B cell (primary cell): ENCODE measurements around the gene BCDIN3D. TPM values are rescaled to one million over a fixed set of nuclear protein-coding genes. Genes with fewer than 3 reads are reported as not detected.

Experiments
- ATAC-seq: fragments of 200-7000 bp; cut with Tn5 transposase; one replicate; pipeline ENCODE4 v1.10.0; 2021; ENCODE audit warnings: low read depth, mild to moderate bottlenecking, moderate number of reproducible peaks, moderate library complexity
- CTCF ChIA-PET: fragments of 350-600 bp; sonication (Branson Sonifier 250); formaldehyde crosslinking; loops from one replicate; lab custom pipeline; 2021; ENCODE audit warnings: antibody characterized with exemption, inconsistent platforms; lab: Charles Lee
- POLR2A ChIA-PET: fragments of 350-600 bp; sonication (Branson Sonifier 250); formaldehyde crosslinking; loops from one replicate; lab custom pipeline; 2021; ENCODE audit warnings: antibody characterized with exemption; lab: Charles Lee
- DNase-seq: peaks from one replicate; pipeline ENCODE4 v3.0.0; 2013
- H2AFZ ChIP-seq: 2 replicates; pipeline ENCODE4 v1.6.1; 2012; ENCODE audit warnings: mild to moderate bottlenecking, low read depth, low read length; ENCODE audit not compliant: insufficient read depth, poor library complexity, severe bottlenecking
- H3K27ac ChIP-seq, 2 donors: 1 replicate in 1 of 2; 2 replicates in 1 of 2; pipeline ENCODE4 v1.5.1; 2012 to 2013; ENCODE audit warnings: low read length in 2 of 2, mild to moderate bottlenecking in 2 of 2, moderate library complexity in 1 of 2
- H3K27me3 ChIP-seq, 4 experiments: fragments of 200-600 bp in 1 of 4; sonication (generic) in 1 of 4; replicated peaks in 1 of 4; 1 replicate in 2 of 4; 2 replicates in 2 of 4; pipeline versions ENCODE4 v1.6.1 to v1.7.0; 2013 to 2016; ENCODE audit warnings: low read length in 3 of 4, mild to moderate bottlenecking in 2 of 4, mixed read lengths in 1 of 4, moderate library complexity in 1 of 4; ENCODE audit not compliant: insufficient read depth in 4 of 4, control insufficient read depth in 3 of 4; ENCODE audit errors: control extremely low read depth in 1 of 4
- H3K36me3 ChIP-seq, 2 experiments: replicated peaks in 1 of 2; 1 replicate in 1 of 2; 2 replicates in 1 of 2; pipeline versions ENCODE4 v1.6.1 to v1.7.1; 2013; ENCODE audit warnings: low read length in 1 of 2; ENCODE audit not compliant: insufficient read depth in 2 of 2, control insufficient read depth in 1 of 2; ENCODE audit errors: control extremely low read depth in 1 of 2, extremely low read depth in 1 of 2
- H3K4me1 ChIP-seq, 2 donors: fragments of 200-600 bp in 1 of 2; sonication (generic) in 1 of 2; 1 replicate in 1 of 2; 2 replicates in 1 of 2; pipeline versions ENCODE4 v1.5.1 to v1.6.1; 2013 to 2017; ENCODE audit warnings: low read length in 2 of 2; ENCODE audit not compliant: control insufficient read depth in 2 of 2, insufficient read depth in 2 of 2
- H3K4me2 ChIP-seq: replicated peaks from 2 replicates; pipeline ENCODE3; 2012; ENCODE audit warnings: mild to moderate bottlenecking, low read depth, low read length; ENCODE audit not compliant: poor library complexity, severe bottlenecking
- H3K4me3 ChIP-seq, 5 experiments: fragments of 200-600 bp in 1 of 5; sonication (generic) in 1 of 5; 1 replicate in 3 of 5; 2 replicates in 2 of 5; pipeline versions ENCODE4 v1.5.1 to v1.7.0; 2011 to 2016; ENCODE audit warnings: low read length in 4 of 5, mild to moderate bottlenecking in 4 of 5, low read depth in 2 of 5, control low read depth in 1 of 5, moderate library complexity in 1 of 5; ENCODE audit not compliant: insufficient read depth in 1 of 5; ENCODE audit errors: control extremely low read depth in 1 of 5, extremely low read depth in 1 of 5
- H3K79me2 ChIP-seq: fragments of 200-600 bp; sonication (generic); one replicate; pipeline ENCODE4 v1.6.0; 2016; ENCODE audit warnings: low read length; ENCODE audit not compliant: control insufficient read depth, insufficient read depth
- H3K9ac ChIP-seq: fragments of 200-600 bp; sonication (generic); 2 replicates; pipeline ENCODE4 v1.6.1; 2017; ENCODE audit warnings: mild to moderate bottlenecking, low read length, moderate library complexity
- H3K9me3 ChIP-seq, 3 donors: one replicate each; pipeline versions ENCODE4 v1.6.1 to v1.7.1; 2013; ENCODE audit warnings: low read length in 2 of 3; ENCODE audit not compliant: control insufficient read depth in 2 of 3, insufficient read depth in 1 of 3; ENCODE audit errors: control extremely low read depth in 1 of 3
- H4K20me1 ChIP-seq: 2 replicates; pipeline ENCODE4 v1.6.0; 2012; ENCODE audit warnings: mild to moderate bottlenecking, low read length; ENCODE audit not compliant: insufficient read depth, control insufficient read depth, poor library complexity, severe bottlenecking
- H3K27ac Mint-ChIP-seq: one replicate; pipeline ENCODE4 v1.8.0; 2021; ENCODE audit warnings: mixed read lengths
- H3K27me3 Mint-ChIP-seq: one replicate; pipeline ENCODE4 v1.8.0; 2021; ENCODE audit warnings: mixed read lengths
- H3K4me1 Mint-ChIP-seq: one replicate; pipeline ENCODE4 v1.8.0; 2021; ENCODE audit warnings: mixed read lengths
- H3K4me3 Mint-ChIP-seq: one replicate; pipeline ENCODE4 v1.8.0; 2021; ENCODE audit warnings: mixed read lengths
- H3K9me3 Mint-ChIP-seq: one replicate; pipeline ENCODE4 v1.8.0; 2022; ENCODE audit warnings: mixed read lengths; ENCODE audit not compliant: insufficient read depth
- CTCF ChIP-seq: fragments of 200-600 bp; IDR thresholded peaks from one replicate; pipeline ENCODE4 v1.8.0; 2022; ENCODE audit warnings: antibody characterized with exemption, mild to moderate bottlenecking
- EZH2 ChIP-seq: IDR thresholded peaks from 2 replicates; pipeline ENCODE4 v1.6.1; 2012; ENCODE audit warnings: borderline replicate concordance, low read depth, mild to moderate bottlenecking, moderate library complexity, low read length; ENCODE audit not compliant: insufficient read depth, poor library complexity, severe bottlenecking
- WGBS: methylation state at CpG from one replicate; pipeline ENCODE4 v1.1.5; 2013; ENCODE audit warnings: missing lambda C conversion rate; ENCODE audit not compliant: insufficient coverage; 5-methylcytosine and 5-hydroxymethylcytosine counted together
- intact Hi-C: fragments of 100-400 bp; cut with micrococcal nuclease; formaldehyde crosslinking; loops from one replicate; pipeline ENCODE4 v1.10.0; 2022
- polyA plus RNA-seq: library from polyadenylated mRNA; depleted of rRNA; stranded (reverse); fragments of >200 nt; gene quantifications from 2 replicates; pipeline ENCODE4 v1.2.3, GENCODE V29; 2012
- total RNA-seq, 2 donors: library from RNA; stranded (reverse); fragments of 120-200 nt in 1 of 2; gene quantifications; 1 replicate in 1 of 2; 2 replicates in 1 of 2; pipeline versions ENCODE4 v1.2.3 to v1.2.4, GENCODE V29; 2013 to 2022

The BCDIN3D gene
- total and polyA plus RNA-seq, 2 donors (not counting 1 experiment from before 2014, with no cell fraction given) = 2.0 to 17.4 TPM

DNA sequence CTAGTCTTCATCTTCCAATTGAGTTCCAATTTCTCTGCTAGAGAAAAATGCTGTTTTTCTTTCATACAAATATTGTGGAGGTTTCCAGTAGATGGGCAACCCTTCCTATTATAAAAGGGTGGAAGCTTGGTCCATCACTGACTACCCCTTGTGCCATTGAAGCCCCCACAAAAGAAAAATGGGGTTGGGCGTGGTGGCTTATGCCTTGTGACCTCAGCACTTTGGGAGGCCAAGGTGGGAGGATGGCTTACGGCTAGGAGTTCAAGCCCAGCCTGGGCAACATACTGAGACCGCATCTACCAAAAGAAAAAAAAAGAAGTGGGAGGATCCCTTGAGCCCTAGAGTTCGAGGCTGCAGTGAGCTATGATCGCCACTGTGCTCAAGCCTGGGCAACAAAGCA is 37.5 kb downstream of the BCDIN3D start:
- H3K79me2 ChIP-seq = peaks cover 7% of the 10 kb centered on the region
- Mint-ChIP-seq H3K27ac (no peak overlapping the region), H3K9me3 (no peaks in the 10 kb centered on the region), H3K4me1 (no peaks in the 10 kb centered on the region), H3K27me3 (no peaks in the 10 kb centered on the region), H3K4me3 (no peak overlapping the region)
- H2AFZ ChIP-seq = no peak overlapping the region
- POLR2A ChIA-PET = interaction anchor here (0.6 kb wide), 1 partner anchor 183 kb away, joined by 9 read pairs; no protein-coding TSS in a partner anchor
- H3K9me3 ChIP-seq = no peaks in the 10 kb centered on the region
- H3K4me2 ChIP-seq = no peak overlapping the region
- H3K9ac ChIP-seq = no peak overlapping the region
- intact Hi-C loops = no loop called here
- H3K36me3 ChIP-seq = peaks cover 0 to 16% of the 10 kb centered on the region in 2 experiments
- H4K20me1 ChIP-seq = peaks cover 5% of the 10 kb centered on the region
- DNase-seq (no peak), ATAC-seq (no peak)
- TF ChIP-seq EZH2 (no peak), CTCF (no peak)
- CTCF ChIA-PET = interaction anchor here (1.6 kb wide), 1 partner anchor 28 kb away, joined by 4 read pairs; no protein-coding TSS in a partner anchor
- no peaks in the 10 kb centered on the region for H3K4me1 ChIP-seq
- no peak overlapping the region for H3K27ac ChIP-seq
- H3K4me3 ChIP-seq = no peak overlapping the region
- no peaks in the 10 kb centered on the region for H3K27me3 ChIP-seq
- WGBS = 96% methylated on average over 5 of the region's 5 CpGs

DNA sequence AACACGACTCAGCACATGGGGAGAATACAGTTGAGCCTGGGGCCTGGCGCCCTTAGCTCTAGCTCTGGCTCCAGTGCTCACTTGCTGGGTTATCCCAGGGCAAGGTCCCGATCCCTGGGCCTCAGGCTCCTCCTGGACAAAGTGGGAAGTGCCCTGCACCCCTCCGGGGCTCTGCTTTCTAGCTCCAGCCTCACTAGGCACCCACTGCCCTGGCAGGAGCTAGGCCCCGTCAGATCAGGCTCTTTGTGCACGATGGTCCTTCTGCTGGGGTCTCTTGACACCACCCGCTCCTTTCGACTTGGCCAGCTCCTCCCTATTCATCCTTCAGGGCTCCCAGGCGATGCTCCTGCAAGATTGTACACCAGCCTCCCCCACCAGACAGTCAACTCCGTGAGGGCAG is 38.1 kb downstream of the BCDIN3D start:
- Histone ChIP-seq H3K4me2 (no peak overlapping the region), H3K36me3 (peaks cover 0 to 16% of the 10 kb centered on the region in 2 experiments), H3K9me3 (no peaks in the 10 kb centered on the region), H3K27me3 (no peaks in the 10 kb centered on the region), H3K79me2 (peaks cover 7% of the 10 kb centered on the region), H2AFZ (no peak overlapping the region), H4K20me1 (peaks cover 5% of the 10 kb centered on the region), H3K4me1 (no peaks in the 10 kb centered on the region), H3K27ac (no peak overlapping the region), H3K4me3 (no peak overlapping the region), H3K9ac (no peak overlapping the region)
- Mint-ChIP-seq H3K27me3 (no peaks in the 10 kb centered on the region), H3K27ac (no peak overlapping the region), H3K4me3 (no peak overlapping the region), H3K4me1 (no peaks in the 10 kb centered on the region), H3K9me3 (no peaks in the 10 kb centered on the region)
- no peak for DNase-seq
- POLR2A ChIA-PET = no interaction called here
- CTCF ChIA-PET = interaction anchor here (1.0 to 1.6 kb wide), 2 partner anchors 27 to 43 kb away, joined by 3 to 4 read pairs; no protein-coding TSS in a partner anchor
- TF ChIP-seq EZH2 = no peak
- no peak for TF ChIP-seq CTCF
- ATAC-seq = no peak
- intact Hi-C loops = no loop called here
- WGBS = 98% methylated on average over 10 of the region's 10 CpGs
